ENCODE measurements around the gene CAP1.
A peak's percentile ranks its signal among the peaks of the same experiment; 100 is the strongest.
"Not testable (repeated sequence)": the region's sequence is repeated elsewhere in the genome, so short reads cannot be mapped to it uniquely, and the experiment has no call there.

CAP1 gene

GRCh38 chr1:40084750-40085149 is 44.2 kb downstream of the CAP1 start:
- H3K4me3 ChIP-seq (ENCODE audit: low read length): not testable (repeated sequence)
- TF ChIP-seq CTCF (conservative IDR thresholded peaks at IDR 0.05; ENCODE audit: low read depth, low read length): peak; percentile 67
- peak; percentile 6 for DNase-seq (ENCODE audit: low read depth)

GRCh38 chr1:40090652-40091355 is 50.3 kb downstream of the CAP1 start:
- TF ChIP-seq CTCF (conservative IDR thresholded peaks at IDR 0.05; ENCODE audit: low read depth, low read length): no peak

GRCh38 chr1:40092241-40092640 is 51.7 kb downstream of the CAP1 start:
- H3K4me3 ChIP-seq (ENCODE audit: low read length): no peak overlapping the region
- TF ChIP-seq CTCF (conservative IDR thresholded peaks at IDR 0.05; ENCODE audit: low read depth, low read length): no peak
- DNase-seq (ENCODE audit: low read depth): no peak

More at GRCh38 chr1:40090652-40091355, 50.3 kb downstream of the CAP1 start:
- H3K4me3 ChIP-seq (ENCODE audit: low read length): no peak overlapping the region
- no peak for DNase-seq (ENCODE audit: low read depth)

GRCh38 chr1:40092706-40093639 is 52.4 kb downstream of the CAP1 start:
- no peak overlapping the region for H3K4me3 ChIP-seq (ENCODE audit: low read length)
- DNase-seq (ENCODE audit: low read depth): no peak
- TF ChIP-seq CTCF (conservative IDR thresholded peaks at IDR 0.05; ENCODE audit: low read depth, low read length): no peak

- no peak overlapping the region for H3K4me3 ChIP-seq (ENCODE audit: low read length)
- TF ChIP-seq CTCF (conservative IDR thresholded peaks at IDR 0.05; ENCODE audit: low read depth, low read length): no peak
- DNase-seq (ENCODE audit: low read depth): no peak
These were observed 54.1 kb downstream of the CAP1 start for GRCh38 chr1:40094466-40095110.

GRCh38 chr1:40095806-40096205 is 55.3 kb downstream of the CAP1 start:
- no peak for TF ChIP-seq CTCF (conservative IDR thresholded peaks at IDR 0.05; ENCODE audit: low read depth, low read length)
- H3K4me3 ChIP-seq (ENCODE audit: low read length): no peak overlapping the region

More at GRCh38 chr1:40095806-40096205, 55.3 kb downstream of the CAP1 start:
- no peak for DNase-seq (ENCODE audit: low read depth)

Data from retinal pigment epithelial cell (primary cell).